GM18505 (cell line): ENCODE data around the gene COL2A1.

Experiments used
- ATAC-seq: cut with Tn5 transposase; IDR thresholded peaks from one replicate; pipeline ENCODE4 v1.9.1; 2021; ENCODE audit not compliant: unreplicated experiment
- POLR2A ChIP-seq: IDR thresholded peaks from 4 replicates; pipeline ENCODE4 v1.6.1; 2011; ENCODE audit warnings: borderline replicate concordance; ENCODE audit not compliant: insufficient read depth, insufficient read length; ENCODE audit errors: extremely low read depth

Gene COL2A1

DNA sequence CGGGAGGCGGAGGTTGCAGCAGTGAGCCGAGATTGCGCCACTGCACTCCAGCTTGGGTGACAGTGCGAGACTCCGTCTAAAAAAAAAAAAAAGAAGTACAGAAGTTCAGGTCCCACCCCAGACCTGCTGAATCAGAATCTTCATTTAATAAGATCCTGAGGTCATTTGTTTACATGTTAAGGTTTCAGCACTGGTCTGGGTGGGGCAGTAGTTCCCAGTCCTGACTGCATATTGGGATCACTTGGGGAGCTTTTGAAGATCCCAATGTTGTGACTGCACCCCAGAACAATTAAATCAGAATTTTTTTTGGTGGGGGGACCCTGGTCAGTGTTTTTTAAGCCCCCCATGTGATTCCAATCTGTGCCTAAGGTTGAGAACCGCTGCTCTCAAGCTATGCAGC is 11.7 kb upstream of the COL2A1 start:
- TF ChIP-seq POLR2A: no peak
- no peak for ATAC-seq

DNA sequence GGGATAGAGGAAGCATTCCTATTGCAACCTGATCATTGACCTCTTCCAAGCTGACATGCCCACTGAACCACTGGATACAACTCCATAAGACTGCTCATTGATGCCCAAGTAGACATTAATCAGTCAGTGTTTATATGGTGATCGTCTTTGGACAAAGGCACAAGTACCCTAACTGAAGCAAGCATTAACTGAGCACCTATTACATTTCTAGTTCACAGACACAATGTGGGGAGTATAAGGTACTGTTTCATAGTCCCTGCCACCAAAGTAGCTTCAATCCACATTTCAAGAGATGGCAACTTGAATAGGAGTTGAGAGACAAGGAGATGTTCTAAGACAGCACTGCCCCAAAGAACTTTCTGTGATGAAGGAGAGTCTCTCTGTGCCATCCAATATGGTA is 10.9 kb upstream of the COL2A1 start:
- TF ChIP-seq POLR2A: no peak
- no peak for ATAC-seq

DNA sequence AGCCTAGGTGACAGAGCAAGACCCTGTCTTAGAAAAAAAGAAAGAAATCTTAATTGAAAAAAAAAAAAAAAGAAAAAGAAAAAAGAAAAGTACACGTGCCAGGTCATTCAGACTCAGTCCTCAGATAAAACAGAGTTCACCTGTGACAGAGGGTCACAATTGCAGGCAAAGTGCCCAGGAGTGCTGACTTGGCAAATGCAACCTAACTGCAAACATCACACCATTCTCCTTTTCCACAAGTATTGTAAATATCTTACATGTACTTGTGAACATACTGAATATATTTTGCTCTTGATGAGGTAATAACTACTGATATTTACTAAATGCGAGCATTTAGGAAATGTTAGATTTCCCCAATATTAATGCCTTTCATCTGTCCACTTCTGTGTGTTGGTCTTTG is 9.0 kb upstream of the COL2A1 start:
- TF ChIP-seq POLR2A: no peak
- ATAC-seq: no peak

DNA sequence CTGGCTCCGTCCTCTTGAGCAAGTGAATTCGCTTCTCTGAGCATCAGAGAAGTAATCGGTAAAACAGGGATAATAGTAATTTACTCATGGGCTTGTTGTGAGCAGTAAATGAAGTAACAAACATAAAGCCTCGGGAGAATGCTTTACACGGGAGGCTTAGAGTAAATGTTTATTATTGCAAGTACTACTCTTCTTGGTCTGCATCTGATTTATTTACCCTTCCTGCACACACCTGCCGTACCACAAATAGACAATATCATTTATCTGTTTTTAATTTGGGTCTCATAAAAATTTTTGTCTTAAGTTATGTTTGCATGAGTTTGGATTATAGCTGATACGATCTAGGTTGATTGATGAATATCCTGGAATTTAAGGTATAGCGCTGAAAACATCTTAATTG is 7.8 kb upstream of the COL2A1 start:
- TF ChIP-seq POLR2A: no peak
- no peak for ATAC-seq

DNA sequence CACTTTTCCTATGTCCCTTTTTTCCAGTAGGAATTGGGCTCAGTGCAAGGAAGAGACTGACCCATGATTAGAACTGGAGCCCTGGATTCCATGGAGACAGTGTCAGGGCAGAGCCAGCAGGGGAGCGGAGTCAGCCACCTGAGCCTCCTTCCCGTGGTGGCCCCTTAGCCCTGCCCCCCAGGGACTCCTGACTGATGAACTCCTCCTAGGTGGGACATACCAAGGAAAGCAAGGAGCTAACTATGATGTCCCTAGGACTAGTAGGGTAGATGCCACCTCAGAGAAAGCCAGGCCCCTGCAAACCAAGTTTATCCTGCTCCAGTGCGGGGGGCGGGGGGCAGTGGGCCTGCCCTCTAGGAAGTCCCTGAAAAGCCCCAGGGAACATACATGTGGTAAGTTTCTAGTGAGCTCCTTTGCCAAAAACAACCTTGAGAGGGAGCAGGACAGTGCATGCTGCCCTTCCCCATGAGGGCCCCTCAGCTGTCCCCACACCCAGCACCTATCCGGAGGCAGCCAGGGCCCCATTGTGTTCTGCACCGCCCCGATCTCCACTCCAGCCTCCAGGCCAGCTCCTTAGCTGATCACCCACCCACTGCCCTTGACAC is 6.2 kb upstream of the COL2A1 start:
- no peak for TF ChIP-seq POLR2A
- no peak for ATAC-seq

DNA sequence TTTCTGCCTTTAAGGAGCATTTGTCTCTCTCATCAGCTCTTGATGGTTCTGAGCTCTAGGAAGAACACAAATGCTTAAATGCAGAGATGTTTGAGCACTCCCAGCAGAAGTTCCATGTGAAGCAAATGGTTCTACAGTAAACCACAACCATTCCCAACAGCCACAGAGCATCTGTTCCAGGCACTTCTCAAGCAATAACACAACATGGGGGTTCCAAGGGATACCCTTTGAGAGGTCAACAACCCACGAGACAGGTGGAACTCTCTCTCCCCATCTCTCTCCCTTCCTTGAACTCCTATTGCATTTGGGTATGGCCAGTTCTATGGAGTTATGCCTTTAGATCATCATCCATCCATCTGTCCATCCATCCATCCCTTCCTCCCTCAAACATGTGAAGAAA is 5.2 kb upstream of the COL2A1 start:
- no peak for TF ChIP-seq POLR2A
- ATAC-seq: no peak

DNA sequence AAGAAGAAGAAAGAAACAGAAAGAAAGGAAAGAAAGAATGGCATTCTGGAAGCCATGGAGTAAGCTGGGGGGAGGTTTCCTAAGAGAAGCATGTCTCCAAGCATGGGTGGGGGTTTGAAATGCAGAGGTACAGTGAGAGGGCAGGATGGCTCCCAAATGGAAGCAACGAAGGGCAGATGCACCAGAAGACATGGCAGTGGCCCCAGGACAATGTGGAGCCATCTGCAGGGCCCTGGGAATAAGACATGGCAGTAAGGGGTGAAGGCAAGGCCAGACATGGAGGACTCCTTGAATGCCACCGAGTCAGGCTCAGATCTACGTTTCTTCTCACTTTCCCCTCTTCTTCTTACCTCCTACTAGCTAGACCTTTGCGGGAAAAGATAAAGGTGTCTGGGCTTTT is 4.7 kb upstream of the COL2A1 start:
- ATAC-seq: no peak
- TF ChIP-seq POLR2A: no peak

DNA sequence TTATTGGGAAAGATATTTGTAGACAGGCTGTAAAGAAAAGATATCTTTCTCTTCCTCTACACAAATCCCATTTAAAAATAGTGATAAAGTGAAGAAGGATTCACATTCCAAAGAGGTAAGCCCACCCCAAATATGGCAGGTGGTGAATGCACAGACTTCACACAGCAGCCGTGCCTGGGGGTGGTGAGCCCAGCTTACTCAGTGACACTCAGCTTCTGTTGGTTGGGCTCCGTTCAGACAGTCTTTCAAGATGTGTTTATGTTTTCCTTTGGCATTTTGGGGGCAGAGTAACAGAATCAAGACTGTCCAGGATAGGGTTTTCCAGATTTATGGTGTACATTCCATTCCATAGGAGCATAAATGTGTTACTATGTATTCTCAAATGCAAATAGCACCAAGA is 4.1 kb upstream of the COL2A1 start:
- TF ChIP-seq POLR2A: no peak
- no peak for ATAC-seq

DNA sequence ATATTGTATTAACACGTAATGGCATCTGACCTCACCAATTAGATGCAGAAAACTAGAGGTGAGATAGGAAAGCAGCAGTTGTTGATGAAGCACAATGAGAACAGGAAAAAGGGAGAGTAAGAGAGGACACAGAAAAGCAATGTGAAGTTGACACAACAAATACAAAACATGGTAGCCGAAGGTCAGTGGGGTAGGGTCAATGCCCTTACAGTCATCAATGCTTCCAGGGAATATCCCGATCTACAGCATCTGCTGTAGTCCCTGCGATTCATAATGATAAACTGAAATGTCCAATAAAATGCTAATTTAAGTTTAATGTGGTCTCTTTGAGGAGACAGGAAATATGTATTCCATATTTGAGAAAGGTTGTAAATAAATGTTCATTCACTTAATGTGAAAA is 2.9 kb upstream of the COL2A1 start:
- no peak for ATAC-seq

DNA sequence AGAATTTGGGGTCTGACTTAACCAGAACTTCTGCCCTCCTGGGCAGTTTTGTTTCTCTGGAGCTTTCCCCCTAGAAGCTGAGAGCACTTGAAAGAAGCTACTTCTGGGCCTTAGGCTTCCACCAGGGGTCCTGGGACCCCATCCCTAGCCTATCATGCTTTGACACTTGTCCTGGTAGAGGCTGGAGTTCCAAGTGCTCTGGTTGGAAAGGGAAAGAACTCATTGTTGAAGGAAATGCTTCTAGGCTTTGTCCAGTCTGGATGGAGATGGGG is 1.4 kb upstream of the COL2A1 start:
- no peak for ATAC-seq
- no peak for TF ChIP-seq POLR2A

More for the DNA sequence above, 2.9 kb upstream of the COL2A1 start:
- TF ChIP-seq POLR2A: no peak

DNA sequence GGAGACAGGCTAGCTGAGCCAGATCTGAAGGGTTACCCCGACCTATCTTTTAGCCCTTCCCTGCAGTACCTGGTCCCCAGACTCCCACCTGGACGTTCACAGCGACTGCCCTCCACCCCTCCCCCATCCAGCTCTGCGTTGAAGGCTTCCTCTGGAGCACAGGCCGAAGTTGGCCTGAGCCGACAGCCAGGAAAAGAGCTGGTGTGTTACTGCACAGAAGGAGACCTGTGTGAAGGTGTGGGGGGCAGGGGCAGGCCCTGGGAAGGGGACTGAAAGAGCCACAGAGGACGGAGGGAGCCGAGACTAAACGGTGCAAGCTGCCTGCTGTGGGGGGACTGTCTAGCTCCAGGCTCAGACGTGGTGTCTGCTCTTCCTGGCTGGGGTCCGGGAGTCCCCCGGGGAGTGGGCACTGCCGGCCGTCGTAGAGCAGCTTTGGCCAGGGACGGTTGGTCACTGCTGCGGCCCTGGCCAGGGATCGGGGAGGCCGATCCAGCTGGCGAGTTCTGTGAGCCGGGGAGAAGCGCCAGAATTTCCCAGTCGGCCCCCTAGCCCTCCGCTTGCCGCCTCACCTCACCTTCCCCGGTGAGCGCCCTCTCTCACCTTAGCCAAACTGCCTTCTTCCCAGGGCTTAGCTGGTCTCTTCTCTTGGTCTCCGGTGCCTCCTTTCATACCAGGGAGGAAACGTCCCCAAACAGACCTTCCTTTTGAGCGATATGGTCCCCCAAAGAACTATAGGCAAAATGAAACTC is 899 bp upstream of the COL2A1 start:
- TF ChIP-seq POLR2A: no peak
- ATAC-seq: no peak

DNA sequence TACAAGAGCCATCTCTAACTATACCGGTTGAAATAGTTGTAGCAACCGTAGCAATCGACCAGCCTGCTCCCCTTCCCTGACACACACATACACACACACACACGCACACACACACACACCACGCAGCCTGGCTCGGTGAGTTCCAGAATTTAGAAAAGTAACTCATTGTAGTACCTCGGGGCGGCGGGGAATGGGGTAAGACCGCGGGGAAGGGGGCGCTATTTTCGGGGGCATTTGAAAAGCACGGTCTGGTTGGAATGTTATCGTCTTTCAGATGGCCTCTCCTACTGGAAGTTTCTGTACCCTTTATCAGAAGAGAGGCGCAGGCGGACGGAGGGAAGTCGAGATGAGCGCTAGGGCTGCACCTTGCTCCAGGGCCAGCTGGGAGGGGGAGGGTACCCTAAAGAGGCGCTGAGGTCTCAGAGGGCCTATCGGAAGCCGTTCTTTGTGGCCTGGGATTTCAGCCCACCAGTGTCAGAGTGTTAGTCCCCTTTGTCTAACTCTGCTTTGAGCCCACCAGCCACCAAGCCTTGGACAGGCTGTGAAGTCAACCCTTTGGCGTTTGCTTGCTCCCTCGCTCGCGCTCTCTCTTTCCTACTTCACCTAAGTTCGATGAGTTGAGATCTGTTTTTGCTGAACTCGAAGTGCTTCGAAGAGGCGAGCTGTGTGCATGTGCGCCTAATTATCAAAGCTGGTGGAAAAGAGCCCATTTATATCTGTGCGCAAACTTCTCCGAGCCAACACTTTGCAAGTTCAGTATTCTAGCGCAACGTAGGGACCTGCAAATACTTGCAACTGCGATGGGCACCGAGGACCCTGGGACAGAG is 837 bp downstream of the COL2A1 start:
- no peak for TF ChIP-seq POLR2A
- ATAC-seq: no peak

DNA sequence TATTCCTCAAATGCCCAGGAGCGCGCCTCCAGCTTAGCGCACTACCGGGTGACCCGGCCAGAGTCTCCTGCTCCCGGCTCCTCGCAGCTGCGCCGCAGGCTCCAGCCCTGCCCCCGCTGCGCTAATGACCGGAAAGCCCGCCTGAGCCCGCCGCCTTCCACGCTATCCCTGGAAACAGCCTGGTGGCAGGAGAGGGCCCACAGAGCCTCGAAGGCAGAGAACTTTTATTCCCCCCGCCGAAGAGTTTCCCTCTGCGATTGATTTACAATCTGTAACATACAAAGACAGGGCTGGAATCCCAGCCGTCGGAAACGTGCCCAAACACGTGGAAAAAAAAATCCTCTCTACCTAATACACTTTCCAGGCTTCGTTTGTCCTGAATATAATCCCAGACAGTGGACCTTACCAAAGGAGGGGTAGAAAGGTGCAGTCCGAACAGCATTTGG is 1.5 kb downstream of the COL2A1 start:
- no peak for ATAC-seq
- TF ChIP-seq POLR2A: no peak

DNA sequence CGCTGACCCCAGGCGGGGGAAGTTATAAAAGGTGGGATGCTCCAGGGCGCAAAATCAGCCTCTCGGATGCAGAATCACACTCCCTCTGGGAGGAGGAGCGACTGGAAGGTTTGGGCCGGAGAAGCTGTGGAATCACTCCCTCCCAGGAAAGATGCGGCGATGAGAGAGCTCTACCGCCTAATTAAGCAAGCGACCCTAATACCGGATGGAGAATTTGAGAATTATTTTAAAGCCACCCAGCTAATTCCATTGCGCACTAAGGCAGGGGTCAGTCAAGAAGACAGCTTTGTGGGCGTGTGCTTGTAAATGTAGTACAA is 1.9 kb downstream of the COL2A1 start:
- no peak for TF ChIP-seq POLR2A
- ATAC-seq: no peak

DNA sequence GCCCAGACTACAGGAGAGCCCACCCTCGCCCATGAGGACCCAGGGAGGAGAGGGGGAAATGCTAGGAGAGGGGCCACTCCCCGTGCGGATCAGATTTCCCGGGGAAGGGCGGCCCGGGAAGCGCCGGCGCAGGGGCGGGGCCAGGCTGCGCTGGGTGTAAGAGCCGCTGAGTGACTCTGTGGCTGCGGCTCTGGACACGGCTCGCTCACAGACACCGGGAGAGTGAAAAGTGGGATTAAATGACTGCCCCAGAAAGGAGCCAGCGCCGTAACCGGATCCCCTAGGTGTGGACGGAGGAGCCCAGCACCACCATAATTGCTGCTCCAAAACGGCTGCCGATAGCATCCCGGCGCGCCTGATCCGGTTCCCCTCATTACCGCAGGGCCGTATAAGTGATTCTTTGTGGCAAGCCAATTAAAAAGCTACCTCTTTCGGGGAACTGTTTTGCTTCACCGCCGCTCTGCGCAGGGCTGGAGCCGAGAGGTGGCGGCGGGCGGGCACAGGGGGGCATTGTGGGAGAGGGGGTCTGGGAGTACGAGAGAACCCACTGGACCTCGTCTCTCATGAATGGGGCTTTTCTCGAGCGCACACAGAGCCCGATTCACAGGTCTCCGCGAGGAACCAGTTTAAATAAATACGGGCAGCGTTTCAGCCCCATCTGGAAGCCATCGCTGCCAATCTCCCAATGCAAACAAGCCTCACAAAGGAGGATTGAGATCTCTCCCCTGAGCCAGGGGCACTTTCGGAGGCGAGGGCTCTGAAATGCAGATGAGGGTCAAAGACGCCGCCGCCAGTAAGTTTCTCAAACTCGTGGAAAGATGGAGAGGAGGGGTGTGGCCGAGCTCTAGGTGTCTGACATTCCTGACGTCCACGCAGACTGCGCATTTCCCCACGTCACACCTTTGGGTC is 2.5 kb downstream of the COL2A1 start:
- no peak for TF ChIP-seq POLR2A
- no peak for ATAC-seq
